ENCODE results near the gene PAQR4. TPM values are rescaled to one million over a fixed set of nuclear protein-coding genes. Genes with fewer than 3 reads are reported as not detected.

The PAQR4 gene
- total and polyA plus RNA-seq, 12 donors: 3.7 to 17.9 (median 7.1) TPM

- Histone ChIP-seq H3K36me3 (peaks cover 0 to 26% (median 0%) of the 10 kb centered on the region in 9 donors), H3K4me1 (peaks cover 0 to 43% (median 29%) of the 10 kb centered on the region in 9 donors), H3K9me3 (no peaks in the 10 kb centered on the region), H3K4me3 (no peak overlapping the region), H3K27ac (no peak overlapping the region), H3K27me3 (peaks cover 8 to 18% (median 12%) of the 10 kb centered on the region in 7 donors)
- ATAC-seq: no peak
- no peak for DNase-seq
- intact Hi-C loops (cut with DNase I): no loop called here
- 77 to 80% methylated on average over 15 of the region's 15 CpGs for WGBS, 2 donors
- no peak for TF ChIP-seq CTCF (IDR thresholded peaks at IDR 0.05)
Observed at GRCh38 chr16:2971985-2972784, 3.0 kb downstream of the PAQR4 start.

- intact Hi-C loops (cut with DNase I): no loop called here
- Histone ChIP-seq H3K27ac (no peak overlapping the region), H3K36me3 (peaks cover 0 to 26% (median 0%) of the 10 kb centered on the region in 9 donors), H3K27me3 (peaks cover 0 to 9% (median 2%) of the 10 kb centered on the region in 7 donors), H3K4me3 (no peak overlapping the region), H3K4me1 (peaks cover 0 to 38% (median 24%) of the 10 kb centered on the region in 9 donors), H3K9me3 (no peaks in the 10 kb centered on the region)
- DNase-seq (no peak), ATAC-seq (no peak)
- 63 to 74% methylated on average over 5 of the region's 5 CpGs for WGBS, 2 donors
- TF ChIP-seq CTCF (IDR thresholded peaks at IDR 0.05): no peak
Observed at GRCh38 chr16:2973093-2973492, 3.9 kb downstream of the PAQR4 start.

GRCh38 chr16:2973605-2974318 is 4.6 kb downstream of the PAQR4 start:
- no peak for TF ChIP-seq CTCF (IDR thresholded peaks at IDR 0.05)
- DNase-seq (no peak), ATAC-seq (no peak)
- no peaks in the 10 kb centered on the region for H3K9me3 ChIP-seq
- intact Hi-C loops (cut with DNase I): no loop called here
- H3K27ac ChIP-seq: no peak overlapping the region
- H3K36me3 ChIP-seq: peaks cover 0 to 26% (median 0%) of the 10 kb centered on the region in 9 donors
- WGBS, 2 donors: 88 to 92% methylated on average over 16 to 17 of the region's 17 CpGs
- H3K4me1 ChIP-seq: peaks cover 0 to 31% (median 17%) of the 10 kb centered on the region in 9 donors
- no peak overlapping the region for H3K4me3 ChIP-seq
- H3K27me3 ChIP-seq: peaks cover 0 to 2% (median 0%) of the 10 kb centered on the region in 7 donors

- TF ChIP-seq CTCF (IDR thresholded peaks at IDR 0.05): no peak
- Histone ChIP-seq H3K4me3 (no peak overlapping the region), H3K27me3 (peaks cover 0 to 8% (median 4%) of the 10 kb centered on the region in 7 donors), H3K36me3 (peaks cover 0 to 26% (median 0%) of the 10 kb centered on the region in 9 donors), H3K9me3 (no peaks in the 10 kb centered on the region), H3K27ac (no peak overlapping the region), H3K4me1 (peaks cover 0 to 29% (median 18%) of the 10 kb centered on the region in 9 donors)
- intact Hi-C loops (cut with DNase I): no loop called here
- DNase-seq (no peak), ATAC-seq (no peak)
- WGBS, 2 donors: 92 to 95% methylated on average over 15 of the region's 15 CpGs
Observed at GRCh38 chr16:2974319-2975056, 5.3 kb downstream of the PAQR4 start.
